HEK293 (cell line): ENCODE results near the gene GOLGA3.

Experiments
- CTCF ChIA-PET: fragments of 350-600 bp; formaldehyde crosslinking; extraction: SDS; loops from one replicate; lab custom pipeline; 2021; ENCODE audit warnings: antibody characterized with exemption; lab: Yijun Ruan, JAX
- POLR2A ChIA-PET: fragments of 300-600 bp; formaldehyde crosslinking; extraction: SDS; loops from one replicate; lab custom pipeline; 2020; ENCODE audit warnings: antibody characterized with exemption, inconsistent platforms; lab: Yijun Ruan, JAX
- H3K27ac ChIP-seq: fragments of 200-500 bp; sonication (Bioruptor generic); 2 replicates; pipeline ENCODE4 v1.5.1; 2014; ENCODE audit warnings: low read depth, low read length, control low read depth, inconsistent platforms; ENCODE audit errors: extremely low read depth
- H3K36me3 ChIP-seq, 2 experiments: fragments of 200-500 bp in 1 of 2; sonication (Bioruptor generic) in 1 of 2; 1 replicate in 1 of 2; 2 replicates in 1 of 2; pipeline ENCODE4 v1.5.1; 2014 to 2017; ENCODE audit warnings: inconsistent platforms in 2 of 2, low read length in 2 of 2; ENCODE audit not compliant: control insufficient read depth in 2 of 2, insufficient read depth in 1 of 2
- H3K4me1 ChIP-seq: fragments of 200-500 bp; sonication (Bioruptor generic); 2 replicates; pipeline ENCODE4 v1.5.1; 2014; ENCODE audit warnings: mild to moderate bottlenecking, low read length, inconsistent platforms; ENCODE audit not compliant: control insufficient read depth, insufficient read depth
- H3K4me3 ChIP-seq: 2 replicates; pipeline ENCODE4 v1.5.1; 2011; ENCODE audit warnings: low read depth, mild to moderate bottlenecking, control low read depth, low read length, moderate library complexity
- H3K9me3 ChIP-seq: fragments of 200-500 bp; sonication (Bioruptor generic); 2 replicates; pipeline ENCODE4 v1.5.1; 2014; ENCODE audit warnings: low read depth, low read length, inconsistent platforms; ENCODE audit not compliant: control insufficient read depth, insufficient read depth
- BCL11B ChIP-seq: fragments of 450-650 bp; formaldehyde crosslinking; IDR thresholded peaks from 2 replicates; pipeline ENCODE4 v1.5.1; 2016; ENCODE audit warnings: low read depth, missing biosample characterization, missing genetic modification characterization
- CTCF ChIP-seq: fragments of 450-650 bp; formaldehyde crosslinking; IDR thresholded peaks from 2 replicates; pipeline ENCODE4 v1.5.1; 2016; ENCODE audit warnings: missing biosample characterization, missing genetic modification characterization
- GFI1B ChIP-seq: fragments of 450-650 bp; formaldehyde crosslinking; IDR thresholded peaks from 2 replicates; pipeline ENCODE4 v1.5.1; 2016; ENCODE audit warnings: missing biosample characterization, missing genetic modification characterization
- KLF17 ChIP-seq: fragments of 450-650 bp; formaldehyde crosslinking; IDR thresholded peaks from 2 replicates; pipeline ENCODE4 v1.5.1; 2016; ENCODE audit warnings: missing biosample characterization, missing genetic modification characterization
- OVOL3 ChIP-seq: fragments of 450-650 bp; formaldehyde crosslinking; IDR thresholded peaks from 2 replicates; pipeline ENCODE4 v1.5.1; 2016; ENCODE audit warnings: missing biosample characterization, missing genetic modification characterization
- PRDM10 ChIP-seq: fragments of 450-650 bp; formaldehyde crosslinking; IDR thresholded peaks from 2 replicates; pipeline ENCODE4 v1.5.1; 2016; ENCODE audit warnings: missing biosample characterization, missing genetic modification characterization
- ZBTB21 ChIP-seq: fragments of 450-650 bp; formaldehyde crosslinking; IDR thresholded peaks from 2 replicates; pipeline ENCODE4 v1.5.1; 2017; ENCODE audit warnings: missing biosample characterization, missing genetic modification characterization
- ZBTB48 ChIP-seq: fragments of 450-650 bp; formaldehyde crosslinking; IDR thresholded peaks from 2 replicates; pipeline ENCODE4 v1.5.1; 2016; ENCODE audit warnings: missing biosample characterization, missing genetic modification characterization
- ZNF146 ChIP-seq: fragments of 450-650 bp; formaldehyde crosslinking; IDR thresholded peaks from 2 replicates; pipeline ENCODE4 v1.5.1; 2016; ENCODE audit warnings: missing biosample characterization, missing genetic modification characterization
- ZNF157 ChIP-seq: fragments of 450-650 bp; formaldehyde crosslinking; IDR thresholded peaks from 2 replicates; pipeline ENCODE4 v1.5.1; 2016; ENCODE audit warnings: missing biosample characterization, missing genetic modification characterization
- ZNF221 ChIP-seq: fragments of 450-650 bp; formaldehyde crosslinking; IDR thresholded peaks from 2 replicates; pipeline ENCODE4 v1.5.1; 2017; ENCODE audit warnings: missing biosample characterization, missing genetic modification characterization, borderline replicate concordance
- ZNF426 ChIP-seq: fragments of 450-650 bp; formaldehyde crosslinking; IDR thresholded peaks from 2 replicates; pipeline ENCODE4 v1.5.1; 2017; ENCODE audit warnings: missing biosample characterization, missing genetic modification characterization, mild to moderate bottlenecking, inconsistent platforms, moderate library complexity
- ZNF571 ChIP-seq: fragments of 450-650 bp; formaldehyde crosslinking; IDR thresholded peaks from 2 replicates; pipeline ENCODE4 v1.5.0; 2017; ENCODE audit warnings: missing biosample characterization, missing genetic modification characterization
- ZNF639 ChIP-seq: fragments of 450-650 bp; formaldehyde crosslinking; IDR thresholded peaks from 2 replicates; pipeline ENCODE4 v1.5.1; 2016; ENCODE audit warnings: missing biosample characterization, missing genetic modification characterization
- ZNF707 ChIP-seq: fragments of 450-650 bp; formaldehyde crosslinking; IDR thresholded peaks from 2 replicates; pipeline ENCODE4 v1.5.1; 2016; ENCODE audit warnings: missing biosample characterization, missing genetic modification characterization

The GOLGA3 gene

GRCh38 chr12:132724506-132725241, 104.0 kb downstream of the GOLGA3 start (continued):
- TF ChIP-seq PRDM10 (tag by site-specific recombination) = no peak

- Histone ChIP-seq H3K27ac (peak overlapping the region; percentile 41; the same call in 1 of the 2 replicates), H3K4me3 (no peak overlapping the region), H3K36me3 (peaks cover 39 to 96% of the 10 kb centered on the region in 2 experiments), H3K9me3 (no peaks in the 10 kb centered on the region), H3K4me1 (no peaks in the 10 kb centered on the region)
- CTCF ChIA-PET = no interaction called here
- POLR2A ChIA-PET = no interaction called here
- TF ChIP-seq ZNF571 (tag by site-specific recombination) = no peak
- no peak for TF ChIP-seq ZNF157 (tag by site-specific recombination)
- TF ChIP-seq CTCF (tag by site-specific recombination) = no peak
- no peak for TF ChIP-seq ZNF426 (tag by site-specific recombination)
- no peak for TF ChIP-seq KLF17 (tag by site-specific recombination)
- no peak for TF ChIP-seq GFI1B (tag by site-specific recombination)
- TF ChIP-seq ZNF221 (tag by site-specific recombination) = no peak
- TF ChIP-seq ZNF707 (tag by site-specific recombination) = no peak
- TF ChIP-seq ZBTB48 (tag by site-specific recombination) = no peak
- TF ChIP-seq ZNF146 (tag by site-specific recombination) = no peak
- no peak for TF ChIP-seq OVOL3
- TF ChIP-seq ZBTB21 (tag by site-specific recombination) = no peak
- no peak for TF ChIP-seq BCL11B (tag by site-specific recombination)
- TF ChIP-seq ZNF639 (tag by site-specific recombination) = no peak
Observed at GRCh38 chr12:132723764-132724140, 104.9 kb downstream of the GOLGA3 start.
